GM04503 (cell line): ENCODE measurements around the gene TMEM185B.
"Not testable (repeated sequence)": the region's sequence is repeated elsewhere in the genome, so short reads cannot be mapped to it uniquely, and the experiment has no call there.

ENCODE experiments used
- DNase-seq: peaks from one replicate; pipeline ENCODE4 v3.0.0-alpha.2; 2012; ENCODE audit warnings: low read depth

The TMEM185B gene

GRCh38 chr2:120206022-120206581 is 17.1 kb downstream of the TMEM185B start:
- no peak for DNase-seq

GRCh38 chr2:120204945-120205670 is 18.1 kb downstream of the TMEM185B start:
- DNase-seq: no peak

GRCh38 chr2:120204417-120204816 is 18.8 kb downstream of the TMEM185B start:
- no peak for DNase-seq

- no peak for DNase-seq
Observed at GRCh38 chr2:120204022-120204405, 19.2 kb downstream of the TMEM185B start.

GRCh38 chr2:120203251-120204021 is 19.8 kb downstream of the TMEM185B start:
- DNase-seq: no peak

- not testable (repeated sequence) for DNase-seq
Observed at GRCh38 chr2:120199817-120200459, 23.3 kb downstream of the TMEM185B start.

- no peak for DNase-seq
Observed at GRCh38 chr2:120195553-120195952, 27.6 kb downstream of the TMEM185B start.

GRCh38 chr2:120192280-120192679 is 30.9 kb downstream of the TMEM185B start:
- DNase-seq: no peak

- DNase-seq: no peak
Observed at GRCh38 chr2:120189189-120189588, 34.0 kb downstream of the TMEM185B start.

GRCh38 chr2:120182019-120182560 is 41.1 kb downstream of the TMEM185B start:
- no peak for DNase-seq

GRCh38 chr2:120180066-120180465 is 43.1 kb downstream of the TMEM185B start:
- no peak for DNase-seq

GRCh38 chr2:120179396-120179795 is 43.8 kb downstream of the TMEM185B start:
- DNase-seq: no peak

GRCh38 chr2:120177973-120178372 is 45.2 kb downstream of the TMEM185B start:
- DNase-seq: no peak

- no peak for DNase-seq
Observed at GRCh38 chr2:120177001-120177621, 46.1 kb downstream of the TMEM185B start.

GRCh38 chr2:120176526-120176925 is 46.7 kb downstream of the TMEM185B start:
- DNase-seq: no peak

GRCh38 chr2:120174963-120175581 is 48.1 kb downstream of the TMEM185B start:
- DNase-seq: peak; percentile 21
